Activated naive CD8-positive, alpha-beta T cell treated with anti-CD3 and anti-CD28 coated beads, Interleukin-2, amount 50 U/mL, for 16 hours (primary cell): ENCODE results near the gene KCNMA1.

Experiments used
- DNase-seq: peaks from one replicate; pipeline ENCODE4 v3.0.0-alpha.2; 2020; ENCODE audit warnings: low read depth, low spot score

The KCNMA1 gene

GRCh38 chr10:77455561-77455960 is 182.0 kb downstream of the KCNMA1 start:
- no peak for DNase-seq

GRCh38 chr10:77452952-77453564 is 184.6 kb downstream of the KCNMA1 start:
- no peak for DNase-seq

GRCh38 chr10:77451886-77452285 is 185.7 kb downstream of the KCNMA1 start:
- DNase-seq, result no peak

GRCh38 chr10:77448226-77448625 is 189.4 kb downstream of the KCNMA1 start:
- DNase-seq, result no peak

GRCh38 chr10:77446700-77447099 is 190.9 kb downstream of the KCNMA1 start:
- DNase-seq, result no peak

GRCh38 chr10:77445547-77445946 is 192.1 kb downstream of the KCNMA1 start:
- no peak for DNase-seq

GRCh38 chr10:77444041-77444440 is 193.6 kb downstream of the KCNMA1 start:
- no peak for DNase-seq

GRCh38 chr10:77442699-77443189 is 194.9 kb downstream of the KCNMA1 start:
- no peak for DNase-seq

GRCh38 chr10:77441353-77442166 is 196.0 kb downstream of the KCNMA1 start:
- DNase-seq, result no peak

GRCh38 chr10:77436257-77436975 is 201.2 kb downstream of the KCNMA1 start:
- DNase-seq, result no peak

- no peak for DNase-seq
These were observed 204.1 kb downstream of the KCNMA1 start for GRCh38 chr10:77433546-77433945.

- DNase-seq, result no peak
These were observed 205.4 kb downstream of the KCNMA1 start for GRCh38 chr10:77431980-77432797.

GRCh38 chr10:77431209-77431611 is 206.4 kb downstream of the KCNMA1 start:
- no peak for DNase-seq

GRCh38 chr10:77430530-77430929 is 207.1 kb downstream of the KCNMA1 start:
- DNase-seq, result no peak

GRCh38 chr10:77428691-77429395 is 208.8 kb downstream of the KCNMA1 start:
- DNase-seq, result no peak

- no peak for DNase-seq
These were observed 213.4 kb downstream of the KCNMA1 start for GRCh38 chr10:77424257-77424656.

GRCh38 chr10:77422491-77423338 is 214.9 kb downstream of the KCNMA1 start:
- no peak for DNase-seq

GRCh38 chr10:77421591-77421990 is 216.0 kb downstream of the KCNMA1 start:
- DNase-seq, result no peak

- no peak for DNase-seq
These were observed 216.6 kb downstream of the KCNMA1 start for GRCh38 chr10:77420947-77421523.

GRCh38 chr10:77419979-77420378 is 217.6 kb downstream of the KCNMA1 start:
- no peak for DNase-seq
